Hepatocyte (in vitro differentiated cells): Measurements from ENCODE around the gene TNFRSF4.

Experiments
- EZH2 ChIP-seq: fragments of 200-600 bp; sonication (generic); IDR thresholded peaks from 2 replicates; pipeline ENCODE4 v1.6.1; 2016; ENCODE audit warnings: antibody characterized with exemption, mild to moderate bottlenecking, borderline replicate concordance
- TF ChIP-seq, protein P1 (sequence below): fragments of 200-600 bp; sonication (generic); IDR thresholded peaks from 2 replicates; pipeline ENCODE4 v1.5.1; 2016; ENCODE audit warnings: antibody characterized with exemption, mild to moderate bottlenecking; ENCODE audit not compliant: poor library complexity

DNA sequence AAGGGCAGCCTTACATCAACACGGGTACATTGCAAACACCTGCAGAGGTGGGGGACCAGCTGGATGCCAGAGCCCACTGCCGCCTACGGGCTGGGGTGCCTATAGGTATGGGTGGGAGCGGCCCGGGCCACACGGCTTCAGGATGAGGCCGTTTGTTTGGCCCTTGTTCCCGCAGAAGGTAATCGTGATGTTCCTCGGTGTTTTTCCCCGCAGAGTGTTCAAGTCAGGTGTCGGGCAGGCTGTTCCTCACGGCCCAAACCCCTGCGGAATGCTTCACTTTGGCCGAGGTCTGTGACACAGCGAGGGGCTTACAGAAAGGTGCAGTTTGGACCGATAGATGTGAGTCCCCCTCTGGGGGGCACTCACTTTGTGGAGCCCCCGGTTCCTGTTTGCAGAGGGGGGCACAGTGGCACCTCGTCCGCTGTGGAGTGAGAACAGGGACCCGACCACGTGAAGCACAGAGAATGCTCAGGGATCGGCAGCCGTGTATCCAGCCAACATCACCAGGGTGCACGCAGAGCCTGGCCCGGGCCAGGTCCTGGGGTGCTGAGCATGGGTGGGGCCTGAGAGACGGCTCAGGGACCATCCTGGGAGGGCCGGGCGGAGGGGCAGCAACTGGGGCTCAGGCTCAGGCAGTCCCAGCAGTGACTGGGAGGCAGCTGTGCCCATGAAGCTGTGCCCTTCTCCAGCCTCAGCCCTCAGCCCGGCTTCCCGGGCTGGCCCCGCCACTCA is 40.7 kb downstream of the TNFRSF4 start:
- TF ChIP-seq, protein P1, sequence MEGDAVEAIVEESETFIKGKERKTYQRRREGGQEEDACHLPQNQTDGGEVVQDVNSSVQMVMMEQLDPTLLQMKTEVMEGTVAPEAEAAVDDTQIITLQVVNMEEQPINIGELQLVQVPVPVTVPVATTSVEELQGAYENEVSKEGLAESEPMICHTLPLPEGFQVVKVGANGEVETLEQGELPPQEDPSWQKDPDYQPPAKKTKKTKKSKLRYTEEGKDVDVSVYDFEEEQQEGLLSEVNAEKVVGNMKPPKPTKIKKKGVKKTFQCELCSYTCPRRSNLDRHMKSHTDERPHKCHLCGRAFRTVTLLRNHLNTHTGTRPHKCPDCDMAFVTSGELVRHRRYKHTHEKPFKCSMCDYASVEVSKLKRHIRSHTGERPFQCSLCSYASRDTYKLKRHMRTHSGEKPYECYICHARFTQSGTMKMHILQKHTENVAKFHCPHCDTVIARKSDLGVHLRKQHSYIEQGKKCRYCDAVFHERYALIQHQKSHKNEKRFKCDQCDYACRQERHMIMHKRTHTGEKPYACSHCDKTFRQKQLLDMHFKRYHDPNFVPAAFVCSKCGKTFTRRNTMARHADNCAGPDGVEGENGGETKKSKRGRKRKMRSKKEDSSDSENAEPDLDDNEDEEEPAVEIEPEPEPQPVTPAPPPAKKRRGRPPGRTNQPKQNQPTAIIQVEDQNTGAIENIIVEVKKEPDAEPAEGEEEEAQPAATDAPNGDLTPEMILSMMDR: no peak
- no peak for TF ChIP-seq EZH2
